Upper lobe of left lung (tissue), 4 donors: Measurements from ENCODE around the gene GGT7.

Experiments
- CTCF ChIP-seq, 6 experiments: fragments of 450-650 bp in 4 of 6; fragments of 200-600 bp in 2 of 6; sonication (generic) in 2 of 6; IDR thresholded peaks; one replicate each; pipeline ENCODE4 v1.5.1; 2016 to 2019; ENCODE audit warnings: antibody characterized with exemption in 6 of 6
- POLR2A ChIP-seq, 4 donors: fragments of 450-650 bp; IDR thresholded peaks; one replicate each; pipeline ENCODE4 v1.5.1; 2016 to 2017; ENCODE audit warnings: antibody characterized with exemption in 4 of 4, mild to moderate bottlenecking in 2 of 4

GRCh38 chr20:34888468-34888867 lies 15.8 kb upstream of the GGT7 start:
- TF ChIP-seq CTCF (IDR thresholded peaks at IDR 0.05) (no peak), POLR2A (IDR thresholded peaks at IDR 0.05) (no peak)
